ENCODE results near the gene HAND2.

HAND2 gene

GRCh38 chr4:173501592-173502150 is 28.4 kb downstream of the HAND2 start:
- DNase-seq (ENCODE audit: low read depth): no peak

DNA sequence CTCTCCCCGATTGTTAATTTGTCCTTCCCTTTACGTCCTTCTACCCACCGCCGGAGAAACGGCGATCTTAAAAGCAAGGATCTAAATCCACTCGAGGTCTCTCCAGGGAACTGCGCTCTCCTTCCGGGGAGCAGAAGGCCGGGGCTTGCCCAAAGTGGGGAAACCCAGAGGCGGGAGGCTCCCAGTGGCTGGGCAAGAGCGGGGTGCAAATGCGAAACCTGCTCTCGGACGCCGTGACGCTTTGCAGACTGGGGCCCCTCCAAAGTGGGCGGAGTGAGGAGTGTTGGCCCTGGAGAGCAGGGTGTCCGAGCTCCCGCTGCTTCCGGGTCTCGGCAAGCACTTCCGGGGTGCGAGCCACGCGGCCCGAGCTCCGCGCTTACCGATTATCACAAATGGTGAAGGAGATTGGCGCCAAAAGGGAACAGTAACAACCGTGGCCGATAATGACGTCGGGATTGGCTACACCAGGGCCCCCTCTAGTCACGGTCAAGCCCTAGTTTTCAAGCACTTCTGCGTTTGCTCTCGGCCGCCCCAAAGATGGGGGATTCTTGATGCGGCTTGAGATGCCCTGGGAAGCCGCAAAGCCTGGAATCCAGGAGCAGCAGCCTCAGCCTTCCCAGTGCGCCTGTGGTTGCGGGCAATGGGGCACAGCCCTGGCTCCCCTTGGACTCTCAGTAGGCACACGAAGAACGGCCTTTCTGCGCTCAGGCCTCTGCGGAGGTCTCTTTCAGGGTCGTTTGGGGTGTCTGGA is 29.0 kb downstream of the HAND2 start:
- DNase-seq (ENCODE audit: low read depth): no peak

- no peak for DNase-seq (ENCODE audit: low read depth)
These were observed 30.1 kb downstream of the HAND2 start for GRCh38 chr4:173499658-173500535.

GRCh38 chr4:173498771-173499170 is 31.3 kb downstream of the HAND2 start:
- DNase-seq (ENCODE audit: low read depth): no peak

DNA sequence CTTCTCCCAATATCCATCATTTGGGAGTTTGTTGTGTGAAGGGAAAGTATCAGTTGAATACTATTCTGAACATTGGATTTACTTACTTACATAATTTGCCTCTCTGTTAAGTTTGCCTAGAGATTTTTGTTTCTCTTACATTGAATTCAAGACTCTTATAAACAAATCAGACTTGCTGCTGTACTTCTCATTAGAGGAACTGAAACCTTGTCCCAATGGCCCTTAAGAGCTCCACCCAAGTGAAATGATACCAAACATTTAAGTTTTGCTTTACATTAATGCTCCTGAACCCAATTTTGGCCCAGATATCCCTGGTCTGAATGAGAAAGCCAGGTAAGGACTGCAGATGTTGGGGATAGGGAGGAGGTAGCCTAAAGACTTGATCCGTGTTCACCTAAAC is 32.0 kb downstream of the HAND2 start:
- DNase-seq (ENCODE audit: low read depth): no peak

GRCh38 chr4:173494013-173494970 is 35.7 kb downstream of the HAND2 start:
- peak; percentile 55 for DNase-seq (ENCODE audit: low read depth)

- no peak for DNase-seq (ENCODE audit: low read depth)
These were observed 37.0 kb downstream of the HAND2 start for GRCh38 chr4:173493041-173493440.

DNA sequence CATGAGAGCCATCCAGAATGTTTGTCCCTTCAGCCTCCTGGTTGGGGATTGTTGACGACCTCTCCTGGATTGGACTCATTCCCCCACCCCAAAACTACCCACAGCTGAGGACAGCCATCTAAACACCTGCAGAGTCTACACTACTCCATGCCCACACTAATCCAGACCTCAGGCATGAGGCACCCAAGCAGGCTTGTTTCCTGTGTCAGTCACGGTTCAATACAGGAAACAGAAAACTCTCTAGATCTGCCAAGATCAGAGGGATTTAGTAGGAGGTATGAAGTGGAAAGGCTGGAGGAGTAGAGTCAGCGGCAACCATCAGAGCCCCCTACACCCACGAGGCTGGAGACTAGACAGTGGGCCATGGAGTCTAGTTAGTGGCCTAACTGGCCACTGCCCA is 37.7 kb downstream of the HAND2 start:
- DNase-seq (ENCODE audit: low read depth): no peak

DNA sequence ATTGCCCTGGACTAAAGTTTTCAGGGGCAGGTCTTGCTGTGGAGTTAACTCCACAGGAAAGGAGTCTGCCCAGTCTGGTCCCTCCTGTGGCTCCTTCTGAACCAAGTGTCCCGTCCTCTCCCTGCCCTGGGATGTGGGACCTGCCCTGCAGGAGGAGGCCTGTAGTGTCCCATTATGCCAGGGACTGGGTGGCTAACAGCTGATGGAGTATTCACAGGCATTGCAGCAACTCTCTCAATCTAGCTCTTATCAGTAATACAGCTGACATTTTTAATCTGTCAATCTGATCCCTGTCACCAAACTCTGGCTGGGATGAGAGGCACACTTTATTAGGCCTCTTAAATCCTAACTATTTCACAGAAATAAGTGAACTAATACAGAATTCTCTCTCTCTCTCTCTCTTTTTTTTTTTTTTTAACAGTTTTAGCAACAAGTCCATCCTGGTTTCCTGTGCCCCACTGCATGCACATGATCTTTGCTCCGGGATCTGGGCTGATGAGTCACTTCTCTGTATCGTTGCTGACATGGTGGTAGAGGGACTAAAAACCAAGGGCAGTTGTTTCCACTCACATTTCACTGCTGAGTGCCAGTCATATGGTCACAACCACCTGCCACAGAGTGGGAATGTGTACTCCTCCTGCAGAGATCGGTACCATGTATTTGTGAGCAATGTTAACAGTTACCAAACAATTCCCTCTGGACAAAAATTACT is 39.1 kb downstream of the HAND2 start:
- peak; percentile 33 for DNase-seq (ENCODE audit: low read depth)

GRCh38 chr4:173490256-173490655 is 39.8 kb downstream of the HAND2 start:
- DNase-seq (ENCODE audit: low read depth): no peak

DNA sequence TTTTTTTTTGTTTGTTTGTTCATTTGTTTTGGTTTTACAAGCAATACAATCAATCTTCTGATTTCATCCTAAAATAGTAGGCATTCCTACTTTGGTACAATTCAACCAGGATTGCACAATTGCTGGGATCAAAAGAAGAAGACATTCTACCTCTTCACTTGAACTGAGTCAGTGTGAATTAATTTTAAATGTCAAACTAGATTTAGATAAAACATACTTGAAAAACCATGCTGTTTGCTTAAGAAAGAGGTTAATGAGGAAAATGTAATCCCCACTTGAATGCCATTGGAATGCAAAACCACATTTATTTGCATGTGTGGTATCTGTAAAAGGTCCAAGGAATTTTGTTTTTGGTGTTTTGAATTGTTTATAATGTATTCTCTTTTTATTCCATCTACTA is 40.5 kb downstream of the HAND2 start:
- DNase-seq (ENCODE audit: low read depth): no peak

- no peak for DNase-seq (ENCODE audit: low read depth)
These were observed 41.4 kb downstream of the HAND2 start for GRCh38 chr4:173488656-173489055.

DNA sequence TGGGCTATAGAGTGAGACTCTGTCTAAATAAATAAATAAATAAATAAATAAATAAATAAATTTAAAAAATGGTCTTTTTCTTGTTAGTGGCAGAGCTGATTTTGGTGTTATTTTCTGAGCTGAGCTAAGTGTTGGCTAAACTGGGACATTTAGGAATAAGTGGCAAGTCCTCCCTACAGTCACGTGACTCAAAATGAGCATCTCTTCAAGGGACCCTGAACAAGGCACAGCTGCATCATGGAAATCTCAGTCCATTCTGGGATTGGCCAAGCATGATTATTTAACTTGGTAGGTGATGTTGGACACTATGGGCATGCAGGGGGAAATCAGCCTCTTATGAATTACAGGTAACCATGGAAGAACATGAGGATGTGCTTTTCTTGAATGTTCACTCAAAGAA is 42.0 kb downstream of the HAND2 start:
- DNase-seq (ENCODE audit: low read depth): no peak

- DNase-seq (ENCODE audit: low read depth): no peak
These were observed 43.2 kb downstream of the HAND2 start for GRCh38 chr4:173486714-173487392.

DNA sequence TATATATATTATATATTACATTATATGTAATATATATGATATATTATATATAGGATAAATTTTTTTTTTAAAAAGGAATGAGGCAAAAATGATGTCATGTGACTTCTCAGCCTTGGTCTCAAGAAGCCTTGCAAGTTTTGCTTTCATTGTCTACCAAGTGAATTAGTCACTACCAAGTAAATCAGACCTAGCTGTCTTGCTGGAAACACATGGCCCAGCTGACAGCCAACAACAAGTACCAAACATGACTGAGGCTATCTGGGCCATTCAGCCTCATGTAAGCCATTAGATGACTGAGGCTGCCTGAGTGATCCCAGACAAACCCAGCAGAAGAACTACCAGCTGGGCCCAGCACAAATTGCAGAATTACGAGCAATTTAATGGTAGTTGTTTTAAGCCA is 44.9 kb downstream of the HAND2 start:
- no peak for DNase-seq (ENCODE audit: low read depth)

GRCh38 chr4:173482330-173482931 is 47.6 kb downstream of the HAND2 start:
- DNase-seq (ENCODE audit: low read depth): no peak

DNA sequence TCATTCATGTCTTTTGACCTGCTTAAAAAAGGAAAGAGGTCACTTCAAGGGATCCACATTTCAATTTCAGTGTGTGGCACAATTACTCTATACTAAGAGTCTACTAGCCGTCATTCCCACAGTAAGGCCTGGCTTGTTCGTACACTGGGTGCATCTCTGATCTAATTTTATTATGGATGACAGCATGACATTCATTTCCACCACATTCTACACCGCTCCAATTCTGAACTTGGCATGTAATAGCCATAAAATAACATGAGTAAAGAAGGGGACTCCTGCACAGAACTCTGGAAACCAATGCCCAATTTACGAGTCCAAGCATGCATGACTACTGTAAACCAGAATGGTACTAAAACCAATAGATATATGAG is 51.1 kb downstream of the HAND2 start:
- no peak for DNase-seq (ENCODE audit: low read depth)

GRCh38 chr4:173478201-173478912 is 51.7 kb downstream of the HAND2 start:
- no peak for DNase-seq (ENCODE audit: low read depth)

- DNase-seq (ENCODE audit: low read depth): no peak
These were observed 53.0 kb downstream of the HAND2 start for GRCh38 chr4:173477016-173477415.
